TTC549 (cell line): ENCODE data around the gene GSK3B.
"Not testable (repeated sequence)": the region's sequence is repeated elsewhere in the genome, so short reads cannot be mapped to it uniquely, and the experiment has no call there.

Source experiments
- FAIRE-seq: peaks from 2 replicates; lab custom pipeline; 2012; peaks lifted over from hg19 to GRCh38; lab: Jason Lieb, UNC

The GSK3B gene

GRCh38 chr3:120052677-120053076 is 41.6 kb downstream of the GSK3B start:
- FAIRE-seq: no peak

GRCh38 chr3:120052225-120052624 is 42.0 kb downstream of the GSK3B start:
- FAIRE-seq: no peak

- not testable (repeated sequence) for FAIRE-seq
Observed at GRCh38 chr3:120051570-120051969, 42.7 kb downstream of the GSK3B start.

GRCh38 chr3:120049881-120050539 is 44.2 kb downstream of the GSK3B start:
- no peak for FAIRE-seq

GRCh38 chr3:120049072-120049471 is 45.2 kb downstream of the GSK3B start:
- no peak for FAIRE-seq

GRCh38 chr3:120048355-120049041 is 45.7 kb downstream of the GSK3B start:
- no peak for FAIRE-seq

- FAIRE-seq: no peak
Observed at GRCh38 chr3:120047686-120048085, 46.6 kb downstream of the GSK3B start.

- FAIRE-seq: no peak
Observed at GRCh38 chr3:120040813-120041377, 53.4 kb downstream of the GSK3B start.

GRCh38 chr3:120039642-120040610 is 54.3 kb downstream of the GSK3B start:
- FAIRE-seq: no peak

- FAIRE-seq: no peak
Observed at GRCh38 chr3:120033596-120033995, 60.7 kb downstream of the GSK3B start.

- no peak for FAIRE-seq
Observed at GRCh38 chr3:120031561-120031960, 62.7 kb downstream of the GSK3B start.

- FAIRE-seq: no peak
Observed at GRCh38 chr3:120029749-120030148, 64.5 kb downstream of the GSK3B start.

- FAIRE-seq: no peak
Observed at GRCh38 chr3:120028271-120029047, 65.8 kb downstream of the GSK3B start.

- no peak for FAIRE-seq
Observed at GRCh38 chr3:120027226-120027625, 67.0 kb downstream of the GSK3B start.

GRCh38 chr3:120025520-120025919 is 68.7 kb downstream of the GSK3B start:
- no peak for FAIRE-seq

GRCh38 chr3:120024103-120024502 is 70.1 kb downstream of the GSK3B start:
- FAIRE-seq: no peak

- no peak for FAIRE-seq
Observed at GRCh38 chr3:120022729-120023128, 71.5 kb downstream of the GSK3B start.

- FAIRE-seq: no peak
Observed at GRCh38 chr3:120021523-120021922, 72.7 kb downstream of the GSK3B start.

- FAIRE-seq: no peak
Observed at GRCh38 chr3:120018299-120018698, 75.9 kb downstream of the GSK3B start.

GRCh38 chr3:120017692-120018091 is 76.6 kb downstream of the GSK3B start:
- FAIRE-seq: no peak

- no peak for FAIRE-seq
Observed at GRCh38 chr3:120013481-120013880, 80.8 kb downstream of the GSK3B start.

- FAIRE-seq: not testable (repeated sequence)
Observed at GRCh38 chr3:120005741-120006140, 88.5 kb downstream of the GSK3B start.
